OCI-LY1 (cell line): ENCODE results near the gene VWA8.

Experiments
- H2AFZ ChIP-seq: fragments of 200-600 bp; sonication (generic), shearing (Covaris generic); 2 replicates; pipeline ENCODE4 v1.6.0; 2014; ENCODE audit warnings: antibody characterized with exemption, mild to moderate bottlenecking, low read length
- H3F3A ChIP-seq: fragments of 200-600 bp; sonication (generic), shearing (Covaris generic); 2 replicates; pipeline ENCODE4 v1.6.0; 2014; ENCODE audit warnings: mild to moderate bottlenecking, antibody characterized with exemption, low read length, moderate library complexity; ENCODE audit not compliant: insufficient read depth
- H3K27ac ChIP-seq: fragments of 200-600 bp; sonication (generic); 2 replicates; pipeline ENCODE4 v1.5.1; 2014; ENCODE audit warnings: low read length, mixed run types, mild to moderate bottlenecking, low read depth; ENCODE audit not compliant: poor library complexity, severe bottlenecking
- H3K27me3 ChIP-seq: fragments of 200-600 bp; sonication (generic); 2 replicates; pipeline ENCODE4 v1.6.0; 2014; ENCODE audit warnings: antibody characterized with exemption, mild to moderate bottlenecking, low read length, moderate library complexity; ENCODE audit not compliant: insufficient read depth
- H3K36me3 ChIP-seq: fragments of 200-600 bp; sonication (generic); 2 replicates; pipeline ENCODE4 v1.6.1; 2014; ENCODE audit warnings: mild to moderate bottlenecking, antibody characterized with exemption, low read length, moderate library complexity, mixed read lengths; ENCODE audit not compliant: insufficient read depth
- H3K4me1 ChIP-seq: fragments of 200-600 bp; sonication (generic); 2 replicates; pipeline ENCODE4 v1.5.1; 2014; ENCODE audit warnings: mild to moderate bottlenecking, low read length, moderate library complexity; ENCODE audit not compliant: insufficient read depth, severe bottlenecking
- H3K4me2 ChIP-seq: fragments of 200-600 bp; sonication (generic), shearing (Covaris generic); 2 replicates; pipeline ENCODE4 v1.6.1; 2014; ENCODE audit warnings: low read length
- H3K4me3 ChIP-seq: fragments of 200-600 bp; sonication (generic); 2 replicates; pipeline ENCODE4 v1.5.1; 2014; ENCODE audit warnings: low read length, low read depth, mild to moderate bottlenecking, mixed read lengths; ENCODE audit not compliant: poor library complexity, severe bottlenecking
- H3K79me2 ChIP-seq: fragments of 200-600 bp; shearing (Covaris generic); 2 replicates; pipeline ENCODE4 v1.6.1; 2016; ENCODE audit warnings: mixed run types, low read length, mixed read lengths; ENCODE audit not compliant: insufficient read depth
- H3K9ac ChIP-seq: fragments of 200-600 bp; sonication (generic), shearing (Covaris generic); 2 replicates; pipeline ENCODE4 v1.6.1; 2014; ENCODE audit warnings: mild to moderate bottlenecking, low read length, mixed read lengths
- H3K9me2 ChIP-seq: fragments of 200-600 bp; sonication (generic), shearing (Covaris generic); 2 replicates; pipeline ENCODE4 v1.6.1; 2014; ENCODE audit warnings: low read depth, mild to moderate bottlenecking, low read length, mixed read lengths
- H3K9me3 ChIP-seq: fragments of 200-600 bp; shearing (Covaris generic); 2 replicates; pipeline ENCODE4 v1.6.1; 2014; ENCODE audit warnings: low read length, mixed read lengths
- H4K20me1 ChIP-seq: fragments of 200-600 bp; sonication (generic), shearing (Covaris generic); 2 replicates; pipeline ENCODE4 v1.6.0; 2016; ENCODE audit warnings: mild to moderate bottlenecking, low read length; ENCODE audit not compliant: insufficient read depth
- EZH2 ChIP-seq: fragments of 200-600 bp; sonication (generic), shearing (Covaris generic); IDR thresholded peaks from 2 replicates; pipeline ENCODE4 v1.8.0; 2017; ENCODE audit warnings: borderline replicate concordance, mixed run types, mild to moderate bottlenecking, antibody characterized with exemption, low read length, moderate library complexity, mixed read lengths
- TF ChIP-seq, protein P1 (sequence below): fragments of 200-600 bp; sonication (generic), shearing (Covaris generic); IDR thresholded peaks from 2 replicates; pipeline ENCODE4 v1.5.1; 2017; ENCODE audit warnings: mild to moderate bottlenecking, antibody characterized with exemption, low read length, moderate library complexity, mixed read lengths

The VWA8 gene

DNA sequence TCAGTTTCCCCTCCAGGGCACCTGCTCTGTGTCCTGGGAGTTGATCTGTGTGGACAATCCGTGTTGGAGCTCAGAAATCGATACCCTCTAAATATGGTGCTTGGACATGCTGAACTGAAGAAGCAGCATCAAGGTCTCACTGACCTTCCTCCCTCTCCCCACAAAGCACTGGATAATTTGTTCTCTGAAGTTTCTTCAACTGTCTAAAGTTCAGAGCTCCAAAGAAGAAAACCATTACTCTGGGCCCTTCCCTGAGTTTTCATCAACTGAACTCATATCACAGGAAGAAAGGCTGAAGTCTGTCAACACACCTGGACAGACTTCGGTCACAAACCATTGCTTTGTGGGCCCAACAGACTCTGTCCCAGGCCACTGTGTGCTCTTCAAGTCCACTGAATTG, 371.5 kb downstream of the VWA8 start:
- TF ChIP-seq, protein P1, sequence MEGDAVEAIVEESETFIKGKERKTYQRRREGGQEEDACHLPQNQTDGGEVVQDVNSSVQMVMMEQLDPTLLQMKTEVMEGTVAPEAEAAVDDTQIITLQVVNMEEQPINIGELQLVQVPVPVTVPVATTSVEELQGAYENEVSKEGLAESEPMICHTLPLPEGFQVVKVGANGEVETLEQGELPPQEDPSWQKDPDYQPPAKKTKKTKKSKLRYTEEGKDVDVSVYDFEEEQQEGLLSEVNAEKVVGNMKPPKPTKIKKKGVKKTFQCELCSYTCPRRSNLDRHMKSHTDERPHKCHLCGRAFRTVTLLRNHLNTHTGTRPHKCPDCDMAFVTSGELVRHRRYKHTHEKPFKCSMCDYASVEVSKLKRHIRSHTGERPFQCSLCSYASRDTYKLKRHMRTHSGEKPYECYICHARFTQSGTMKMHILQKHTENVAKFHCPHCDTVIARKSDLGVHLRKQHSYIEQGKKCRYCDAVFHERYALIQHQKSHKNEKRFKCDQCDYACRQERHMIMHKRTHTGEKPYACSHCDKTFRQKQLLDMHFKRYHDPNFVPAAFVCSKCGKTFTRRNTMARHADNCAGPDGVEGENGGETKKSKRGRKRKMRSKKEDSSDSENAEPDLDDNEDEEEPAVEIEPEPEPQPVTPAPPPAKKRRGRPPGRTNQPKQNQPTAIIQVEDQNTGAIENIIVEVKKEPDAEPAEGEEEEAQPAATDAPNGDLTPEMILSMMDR: no peak
- TF ChIP-seq EZH2: no peak
- H4K20me1 ChIP-seq: no peaks in the 10 kb centered on the region
- H3K9me2 ChIP-seq: no peaks in the 10 kb centered on the region
- H2AFZ ChIP-seq: no peak overlapping the region
- H3K4me3 ChIP-seq: peak overlapping the region; percentile 14
- H3K4me1 ChIP-seq: peaks cover 53% of the 10 kb centered on the region
- H3K27me3 ChIP-seq: no peaks in the 10 kb centered on the region
- H3K27ac ChIP-seq: peak overlapping the region; percentile 92
- H3K4me2 ChIP-seq: peak overlapping the region; percentile 40
- H3K9ac ChIP-seq: peak overlapping the region; percentile 54; the same call in 1 of the 2 replicates
- H3K36me3 ChIP-seq: peaks cover 7% of the 10 kb centered on the region; the same call in 1 of the 2 replicates
- no peaks in the 10 kb centered on the region for H3K79me2 ChIP-seq
- no peaks in the 10 kb centered on the region for H3K9me3 ChIP-seq
- H3F3A ChIP-seq: no peaks in the 10 kb centered on the region

DNA sequence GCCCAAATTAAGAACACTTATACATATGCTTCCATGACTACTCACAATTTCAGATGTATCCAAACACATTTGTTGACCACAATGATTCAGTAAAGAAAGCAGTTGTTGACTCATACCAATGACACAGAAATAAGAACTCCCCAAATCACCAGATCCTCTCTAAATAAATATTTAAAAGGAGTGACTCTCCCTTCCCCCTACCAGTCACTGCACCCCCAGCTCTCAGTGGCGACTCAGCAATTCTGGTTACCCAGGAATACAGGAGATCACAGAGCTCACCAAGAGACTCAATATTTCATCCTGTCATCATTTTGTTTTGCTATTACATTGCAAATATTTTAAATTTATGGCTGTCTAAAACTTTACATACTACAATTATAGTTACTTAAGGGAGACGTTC, 372.0 kb downstream of the VWA8 start:
- Histone ChIP-seq H3K27me3 (no peaks in the 10 kb centered on the region), H3K27ac (peak overlapping the region; percentile 92), H3K4me3 (no peak overlapping the region), H3K36me3 (peaks cover 7% of the 10 kb centered on the region; the same call in 1 of the 2 replicates), H2AFZ (no peak overlapping the region), H4K20me1 (no peaks in the 10 kb centered on the region), H3K4me2 (peak overlapping the region; percentile 40; the same call in 1 of the 2 replicates), H3K4me1 (peaks cover 53% of the 10 kb centered on the region), H3K9ac (peak overlapping the region; percentile 54; the same call in 1 of the 2 replicates), H3K9me3 (no peaks in the 10 kb centered on the region), H3K79me2 (no peaks in the 10 kb centered on the region), H3F3A (no peaks in the 10 kb centered on the region), H3K9me2 (no peaks in the 10 kb centered on the region)
- TF ChIP-seq, protein P1: no peak
- no peak for TF ChIP-seq EZH2

DNA sequence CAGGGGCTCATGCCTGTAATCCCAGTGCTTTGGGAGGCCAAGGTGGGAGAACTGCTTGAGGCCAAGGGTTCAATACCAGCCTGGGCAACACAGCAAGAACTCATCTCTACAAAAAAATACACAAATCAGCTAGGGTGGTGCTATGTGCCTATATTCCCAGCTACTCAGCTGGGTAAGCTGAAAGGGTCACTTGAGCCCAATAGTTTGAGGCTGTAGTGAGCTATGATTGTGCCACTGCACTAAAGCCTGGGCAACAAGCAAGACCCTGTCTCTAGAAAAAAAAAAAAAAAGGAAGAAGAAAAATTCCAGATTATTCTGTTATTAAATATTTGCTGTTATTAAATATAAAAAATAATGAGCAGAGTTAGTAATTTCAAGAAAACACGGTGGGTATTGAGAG, 372.5 kb downstream of the VWA8 start:
- Histone ChIP-seq H3K9ac (peak overlapping the region; percentile 16; the same call in 1 of the 2 replicates), H3K36me3 (peaks cover 7% of the 10 kb centered on the region; the same call in 1 of the 2 replicates), H4K20me1 (no peaks in the 10 kb centered on the region), H3K4me2 (no peak overlapping the region), H3K27ac (peak overlapping the region; percentile 92), H3K4me3 (no peak overlapping the region), H2AFZ (no peak overlapping the region), H3K9me2 (no peaks in the 10 kb centered on the region), H3K27me3 (no peaks in the 10 kb centered on the region), H3K79me2 (no peaks in the 10 kb centered on the region), H3K9me3 (no peaks in the 10 kb centered on the region), H3K4me1 (peaks cover 53% of the 10 kb centered on the region), H3F3A (no peaks in the 10 kb centered on the region)
- TF ChIP-seq, protein P1: no peak
- TF ChIP-seq EZH2: no peak
